Neural cell (in vitro differentiated cells): ENCODE data around the gene TLN1. TPM values are rescaled to one million over a fixed set of nuclear protein-coding genes. Genes with fewer than 3 reads are reported as not detected.

ENCODE experiments used
- H2AFZ ChIP-seq: fragments of 200-600, 300-800 bp; sonication (generic), shearing (Covaris generic); 2 replicates; pipeline ENCODE4 v1.6.0; 2014; ENCODE audit warnings: low read depth, mild to moderate bottlenecking, antibody characterized with exemption, low read length, moderate library complexity
- H3F3A ChIP-seq: fragments of 200-600 bp; shearing (Covaris generic); 2 replicates; pipeline ENCODE4 v1.6.1; 2016; ENCODE audit warnings: mild to moderate bottlenecking, moderate library complexity, mixed read lengths, antibody characterized with exemption, low read length; ENCODE audit not compliant: insufficient read depth, poor library complexity, severe bottlenecking
- H3K27ac ChIP-seq: fragments of 200-600, 300-800 bp; sonication (generic), shearing (Covaris generic); 2 replicates; pipeline ENCODE4 v1.5.1; 2014; ENCODE audit warnings: mild to moderate bottlenecking, low read length, moderate library complexity
- H3K27me3 ChIP-seq: fragments of 300-800, 200-600 bp; sonication (generic), shearing (Covaris generic); 2 replicates; pipeline ENCODE4 v1.6.0; 2014; ENCODE audit warnings: mild to moderate bottlenecking, low read depth, low read length, moderate library complexity; ENCODE audit not compliant: insufficient read depth
- H3K36me3 ChIP-seq: fragments of 300-800, 200-600 bp; sonication (generic), shearing (Covaris generic); 2 replicates; pipeline ENCODE4 v1.5.1; 2014; ENCODE audit warnings: mild to moderate bottlenecking, antibody characterized with exemption, low read length, moderate library complexity; ENCODE audit not compliant: insufficient read depth
- H3K4me2 ChIP-seq: fragments of 300-800, 200-600 bp; sonication (generic), shearing (Covaris generic); 2 replicates; pipeline ENCODE4 v1.6.0; 2014; ENCODE audit warnings: mild to moderate bottlenecking, low read length
- H3K4me3 ChIP-seq: fragments of 300-800, 200-600 bp; sonication (generic), shearing (Covaris generic); 2 replicates; pipeline ENCODE4 v1.5.1; 2014; ENCODE audit warnings: mild to moderate bottlenecking, low read length, moderate library complexity
- H3K79me2 ChIP-seq: fragments of 200-600 bp; shearing (Covaris generic); replicated peaks from 2 replicates; pipeline ENCODE4 v1.6.0; 2014; ENCODE audit warnings: mild to moderate bottlenecking, low read length, moderate library complexity; ENCODE audit not compliant: insufficient read depth
- H3K9ac ChIP-seq: fragments of 300-800, 200-600 bp; sonication (generic), shearing (Covaris generic); 2 replicates; pipeline ENCODE4 v1.6.1; 2016; ENCODE audit warnings: mild to moderate bottlenecking, low read length, mixed read lengths
- H3K9me2 ChIP-seq: fragments of 200-600 bp; shearing (Covaris generic); 2 replicates; pipeline ENCODE4 v1.6.1; 2016; ENCODE audit warnings: mild to moderate bottlenecking, low read length, mixed read lengths; ENCODE audit not compliant: insufficient read depth
- H3K9me3 ChIP-seq: fragments of 200-600, 300-800 bp; sonication (generic), shearing (Covaris generic); 2 replicates; pipeline ENCODE4 v1.6.1; 2016; ENCODE audit warnings: mild to moderate bottlenecking, mixed run types, low read length, moderate library complexity, mixed read lengths
- H4K20me1 ChIP-seq: fragments of 200-600 bp; shearing (Covaris generic); 2 replicates; pipeline ENCODE4 v1.6.1; 2016; ENCODE audit warnings: mild to moderate bottlenecking, mixed run types; ENCODE audit not compliant: insufficient read depth
- CTCF ChIP-seq: fragments of 450-650 bp; IDR thresholded peaks from 2 replicates; pipeline ENCODE4 v1.5.1; 2014; ENCODE audit warnings: antibody characterized with exemption, mild to moderate bottlenecking, moderate library complexity; ENCODE audit not compliant: poor library complexity, severe bottlenecking
- EP300 ChIP-seq: fragments of 450-650 bp; conservative IDR thresholded peaks from 2 replicates; pipeline ENCODE4 v1.6.1; 2014; ENCODE audit warnings: antibody characterized with exemption, mild to moderate bottlenecking, moderate library complexity; ENCODE audit not compliant: poor library complexity, severe bottlenecking
- EZH2 ChIP-seq: fragments of 200-600, 300-800 bp; shearing (Covaris generic), sonication (generic); IDR thresholded peaks from 2 replicates; pipeline ENCODE4 v1.6.1; 2014; ENCODE audit warnings: antibody characterized with exemption, low read length, borderline replicate concordance, mild to moderate bottlenecking; ENCODE audit not compliant: insufficient read depth, poor library complexity, severe bottlenecking
- MXI1 ChIP-seq: fragments of 450-650 bp; conservative IDR thresholded peaks from 2 replicates; pipeline ENCODE4 v1.6.1; 2014; ENCODE audit warnings: antibody characterized with exemption, mild to moderate bottlenecking; ENCODE audit not compliant: poor library complexity, severe bottlenecking
- POLR2AphosphoS5 ChIP-seq: IDR thresholded peaks from 2 replicates; pipeline ENCODE4 v1.6.1; 2012
- RAD21 ChIP-seq: fragments of 450-650 bp; conservative IDR thresholded peaks from 2 replicates; pipeline ENCODE4 v1.6.1; 2014; ENCODE audit warnings: antibody characterized with exemption, mild to moderate bottlenecking, moderate library complexity
- REST ChIP-seq: IDR thresholded peaks from 2 replicates; pipeline ENCODE4 v1.6.1; 2012; ENCODE audit warnings: borderline replicate concordance
- SMC3 ChIP-seq: fragments of 450-650 bp; conservative IDR thresholded peaks from 2 replicates; pipeline ENCODE4 v1.6.1; 2014; ENCODE audit warnings: antibody characterized with exemption, mild to moderate bottlenecking, moderate library complexity; ENCODE audit not compliant: poor library complexity
- polyA plus RNA-seq: library from polyadenylated mRNA; depleted of rRNA; stranded (reverse); fragments of >200 nt; gene quantifications from 2 replicates; pipeline ENCODE4 v1.2.3, GENCODE V29; 2014

TLN1 gene
- polyA plus RNA-seq, 1 donor from 2014 or later = 7.1 TPM

GRCh38 chr9:35778496-35778895 is 46.5 kb upstream of the TLN1 start:
- H3K4me2 ChIP-seq = no peak overlapping the region
- no peak overlapping the region for H3K4me3 ChIP-seq
- no peaks in the 10 kb centered on the region for H4K20me1 ChIP-seq
- no peaks in the 10 kb centered on the region for H3K79me2 ChIP-seq
- H3K9ac ChIP-seq = no peak overlapping the region
- H3K36me3 ChIP-seq = no peaks in the 10 kb centered on the region
- H3K27me3 ChIP-seq = no peaks in the 10 kb centered on the region
- no peaks in the 10 kb centered on the region for H3F3A ChIP-seq
- no peak for TF ChIP-seq POLR2AphosphoS5
- no peak overlapping the region for H3K27ac ChIP-seq
- H3K9me2 ChIP-seq = no peaks in the 10 kb centered on the region
- H2AFZ ChIP-seq = no peak overlapping the region
- H3K9me3 ChIP-seq = no peaks in the 10 kb centered on the region

- Histone ChIP-seq H3K9me2 (no peaks in the 10 kb centered on the region), H3K36me3 (no peaks in the 10 kb centered on the region), H3K27ac (no peak overlapping the region), H4K20me1 (no peaks in the 10 kb centered on the region), H3K9ac (no peak overlapping the region), H3K4me2 (no peak overlapping the region), H2AFZ (no peak overlapping the region), H3F3A (no peaks in the 10 kb centered on the region), H3K9me3 (no peaks in the 10 kb centered on the region), H3K4me3 (no peak overlapping the region), H3K27me3 (no peaks in the 10 kb centered on the region), H3K79me2 (no peaks in the 10 kb centered on the region)
- no peak for TF ChIP-seq RAD21
- no peak for TF ChIP-seq SMC3
- TF ChIP-seq EZH2 = no peak
- no peak for TF ChIP-seq CTCF
- TF ChIP-seq MXI1 = no peak
- TF ChIP-seq REST = no peak
- no peak for TF ChIP-seq POLR2AphosphoS5
Observed at GRCh38 chr9:35776018-35776417, 44.0 kb upstream of the TLN1 start.

GRCh38 chr9:35774907-35775635 is 43.1 kb upstream of the TLN1 start:
- H2AFZ ChIP-seq = no peak overlapping the region
- H3K9me3 ChIP-seq = no peaks in the 10 kb centered on the region
- H3K9ac ChIP-seq = no peak overlapping the region
- no peak overlapping the region for H3K4me3 ChIP-seq
- H3K4me2 ChIP-seq = no peak overlapping the region
- no peak overlapping the region for H3K27ac ChIP-seq
- H3F3A ChIP-seq = no peaks in the 10 kb centered on the region
- TF ChIP-seq EP300 (no peak), POLR2AphosphoS5 (no peak)
- H3K36me3 ChIP-seq = no peaks in the 10 kb centered on the region
- no peaks in the 10 kb centered on the region for H3K79me2 ChIP-seq
- H3K27me3 ChIP-seq = no peaks in the 10 kb centered on the region
- no peaks in the 10 kb centered on the region for H4K20me1 ChIP-seq
- H3K9me2 ChIP-seq = no peaks in the 10 kb centered on the region
